Right ventricle myocardium inferior (tissue), 1 donor: ENCODE results near the gene NCBP1. TPM values are rescaled to one million over a fixed set of nuclear protein-coding genes. Genes with fewer than 3 reads are reported as not detected.
"Not testable (repeated sequence)": the region's sequence is repeated elsewhere in the genome, so short reads cannot be mapped to it uniquely, and the experiment has no call there.

Experiments
- ATAC-seq: fragments of 200-7000 bp; cut with Tn5 transposase; one replicate; pipeline ENCODE4 v1.9.1; 2020; ENCODE audit warnings: mild to moderate bottlenecking, moderate library complexity
- DNase-seq: peaks from one replicate; pipeline ENCODE4 v3.0.0; 2021; ENCODE audit errors: missing footprints
- intact Hi-C: fragments of 100-400 bp; cut with DNase I; formaldehyde crosslinking; loops from one replicate; pipeline ENCODE4 v1.11.0; 2022
- total RNA-seq: library from RNA; stranded (reverse); fragmentation: NEBNext Ultra II Directional; extraction: Animal tissue kit (Norgen Biotek cat#: 25700); gene quantifications from one replicate; pipeline ENCODE4 v1.2.1, GENCODE V29; 2021
- donor health status: DM: no; HTN: yes; CAD: no; lungs with severe emphysema.

Gene NCBP1
- total RNA-seq, 1 donor from 2014 or later, result 20.0 TPM

- intact Hi-C loops, result not testable (repeated sequence)
Observed at GRCh38 chr9:97620063-97620462, 13.6 kb upstream of the NCBP1 start.

DNA sequence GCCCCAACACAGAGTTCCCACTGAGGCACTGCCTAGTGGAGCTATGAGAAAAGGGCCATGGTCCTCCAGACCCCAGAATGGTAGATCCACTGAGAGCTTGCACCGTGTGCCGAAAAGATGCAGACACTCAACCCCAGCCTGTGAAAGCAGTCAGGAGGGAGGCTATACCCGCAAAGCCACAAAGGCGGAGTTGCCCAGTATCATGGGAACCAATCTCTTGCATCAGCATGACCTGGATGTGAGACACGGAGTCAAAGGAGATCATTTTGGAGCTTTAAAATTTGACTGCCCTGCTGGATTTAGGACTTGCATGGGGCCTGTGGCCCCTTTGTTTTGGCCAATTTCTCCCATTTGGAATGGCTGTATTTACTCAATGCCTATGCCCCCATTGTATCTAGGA, 11.1 kb upstream of the NCBP1 start:
- ATAC-seq, DNase-seq, intact Hi-C loops: not testable (repeated sequence)

More at GRCh38 chr9:97620063-97620462, 13.6 kb upstream of the NCBP1 start:
- DNase-seq, ATAC-seq: not testable (repeated sequence)

- DNase-seq, result no peak
- ATAC-seq, result peak; percentile 6
- intact Hi-C loops, result no loop called here
Observed at GRCh38 chr9:97623946-97624345, 9.7 kb upstream of the NCBP1 start.

DNA sequence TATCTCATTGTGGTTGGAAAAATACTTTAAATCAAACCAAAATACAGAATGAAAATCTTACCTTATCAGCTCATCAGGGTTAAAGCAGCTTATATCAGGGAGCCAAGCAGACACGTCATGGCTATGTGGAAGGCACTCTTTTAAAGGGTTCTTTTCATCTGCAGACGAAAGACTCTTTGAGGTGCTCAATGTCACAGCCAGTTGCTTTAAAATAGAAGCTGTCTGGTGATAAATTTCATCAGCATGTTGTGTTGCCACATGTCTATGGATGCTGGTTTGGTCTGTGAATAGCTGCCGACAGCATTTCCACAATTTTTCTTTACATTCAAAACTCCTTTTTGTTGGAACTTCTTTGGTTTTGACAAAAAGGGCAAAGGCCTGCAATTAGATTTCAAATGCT, 8.0 kb upstream of the NCBP1 start:
- ATAC-seq, result peak; percentile 42
- intact Hi-C loops, result no loop called here

GRCh38 chr9:97627624-97628023, 6.0 kb upstream of the NCBP1 start:
- intact Hi-C loops, result no loop called here
- no peak for DNase-seq
- ATAC-seq, result no peak

More for the DNA sequence above, 8.0 kb upstream of the NCBP1 start:
- no peak for DNase-seq

GRCh38 chr9:97628668-97629067, 5.0 kb upstream of the NCBP1 start:
- DNase-seq, result no peak

DNA sequence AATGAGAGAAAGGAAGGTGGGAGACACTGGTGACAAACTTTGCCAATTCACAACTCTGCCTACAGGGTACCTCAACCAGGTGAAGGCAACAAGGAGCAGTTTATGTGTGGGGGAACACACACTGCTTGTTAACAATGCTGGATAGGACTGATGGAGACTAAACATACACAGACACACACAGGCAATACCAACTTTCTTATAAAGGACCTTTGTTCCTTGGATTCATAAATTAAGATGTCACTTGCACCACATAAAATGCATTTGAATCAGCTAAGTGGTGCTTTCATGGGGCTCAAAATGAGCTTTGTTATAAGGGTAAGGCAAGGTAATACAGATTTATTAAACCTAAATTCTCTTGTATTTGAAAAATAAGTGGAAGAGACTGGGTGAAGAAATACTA, 4.5 kb upstream of the NCBP1 start:
- ATAC-seq (no peak), DNase-seq (no peak)
- intact Hi-C loops, result no loop called here

More at GRCh38 chr9:97628668-97629067, 5.0 kb upstream of the NCBP1 start:
- ATAC-seq, result no peak
- intact Hi-C loops, result no loop called here

GRCh38 chr9:97630591-97630990, 3.0 kb upstream of the NCBP1 start:
- DNase-seq (no peak), ATAC-seq (no peak)
- intact Hi-C loops, result loop anchor here (5.0 to 10.0 kb wide), 3 partner anchors 292 to 773 kb away; partner anchors contain the start of genes ANP32B and TRMO

GRCh38 chr9:97632248-97632984, 1.2 kb upstream of the NCBP1 start:
- ATAC-seq (peak; percentile 19), DNase-seq (peak; percentile 84)
- intact Hi-C loops, result loop anchor here (2.0 to 10.0 kb wide), 4 partner anchors 34 to 775 kb away; partner anchors contain the start of genes ANP32B and TRMO

GRCh38 chr9:97633859-97634490, 354 bp downstream of the NCBP1 start:
- intact Hi-C loops, result loop anchor here (2.0 to 10.0 kb wide), 4 partner anchors 35 to 777 kb away; partner anchors contain the start of genes ANP32B and TRMO
- no peak for ATAC-seq
- no peak for DNase-seq

DNA sequence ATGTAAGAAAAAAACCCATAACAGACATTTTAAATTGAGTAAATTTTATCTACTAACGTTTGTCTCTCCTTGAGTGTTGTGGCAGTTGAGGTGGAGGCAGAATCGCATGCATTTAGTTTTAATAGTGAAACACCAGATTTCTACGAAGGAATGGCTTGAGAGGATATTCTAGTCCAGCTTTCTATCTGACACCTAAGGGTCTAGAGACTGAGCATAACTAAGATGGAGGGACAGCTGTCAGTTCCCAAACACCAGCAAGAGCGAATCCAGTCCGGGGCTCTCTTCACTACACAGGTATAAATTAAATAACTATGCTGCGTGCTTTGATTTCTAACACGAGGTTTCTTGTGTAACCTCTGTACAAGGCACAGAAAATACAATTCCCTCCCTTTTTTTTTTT, 1.4 kb downstream of the NCBP1 start:
- intact Hi-C loops, result loop anchor here (10.0 kb wide), 1 partner anchor 350 kb away; the partner anchor contains the start of gene ANP32B
- ATAC-seq (no peak), DNase-seq (no peak)

GRCh38 chr9:97636903-97637302, 3.3 kb downstream of the NCBP1 start:
- intact Hi-C loops, result loop anchor here (10.0 kb wide), 1 partner anchor 348 kb away; the partner anchor contains the start of gene ANP32B
- ATAC-seq (no peak), DNase-seq (no peak)

DNA sequence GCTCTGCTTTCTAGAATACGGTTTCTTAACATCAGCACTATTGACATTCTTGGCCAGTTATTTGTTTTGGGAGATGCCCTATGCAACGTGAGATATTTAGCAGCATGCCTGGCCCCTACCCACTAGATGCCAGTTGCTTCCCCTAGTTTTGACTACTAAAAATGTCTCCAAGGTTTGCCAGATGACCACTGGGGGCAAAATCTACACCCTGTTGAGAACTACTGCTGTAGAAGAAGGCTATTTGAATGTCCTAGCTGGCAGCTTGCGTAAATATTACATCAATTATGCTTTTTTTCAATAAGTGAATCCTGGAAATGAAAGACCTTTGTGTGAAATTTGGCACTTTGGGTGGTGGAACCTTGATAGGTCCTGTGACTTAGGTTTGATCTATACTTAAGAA, 5.0 kb downstream of the NCBP1 start:
- intact Hi-C loops, result loop anchor here (10.0 kb wide), 1 partner anchor 346 kb away; the partner anchor contains the start of gene ANP32B
- DNase-seq, result no peak
- no peak for ATAC-seq

- no peak for ATAC-seq
- DNase-seq, result no peak
- intact Hi-C loops, result no loop called here
Observed at GRCh38 chr9:97640325-97640724, 6.7 kb downstream of the NCBP1 start.

GRCh38 chr9:97645720-97646119, 12.1 kb downstream of the NCBP1 start:
- DNase-seq (no peak), ATAC-seq (no peak)
- intact Hi-C loops, result no loop called here

- no peak for DNase-seq
- intact Hi-C loops, result no loop called here
- ATAC-seq, result no peak
Observed at GRCh38 chr9:97647996-97648395, 14.4 kb downstream of the NCBP1 start.

GRCh38 chr9:97651646-97652045, 18.0 kb downstream of the NCBP1 start:
- intact Hi-C loops, result no loop called here
- ATAC-seq (no peak), DNase-seq (no peak)

- DNase-seq (no peak), ATAC-seq (no peak)
- intact Hi-C loops, result no loop called here
Observed at GRCh38 chr9:97658707-97659106, 25.1 kb downstream of the NCBP1 start.

- intact Hi-C loops, result no loop called here
- DNase-seq, result no peak
Observed at GRCh38 chr9:97659771-97660170, 26.1 kb downstream of the NCBP1 start.

DNA sequence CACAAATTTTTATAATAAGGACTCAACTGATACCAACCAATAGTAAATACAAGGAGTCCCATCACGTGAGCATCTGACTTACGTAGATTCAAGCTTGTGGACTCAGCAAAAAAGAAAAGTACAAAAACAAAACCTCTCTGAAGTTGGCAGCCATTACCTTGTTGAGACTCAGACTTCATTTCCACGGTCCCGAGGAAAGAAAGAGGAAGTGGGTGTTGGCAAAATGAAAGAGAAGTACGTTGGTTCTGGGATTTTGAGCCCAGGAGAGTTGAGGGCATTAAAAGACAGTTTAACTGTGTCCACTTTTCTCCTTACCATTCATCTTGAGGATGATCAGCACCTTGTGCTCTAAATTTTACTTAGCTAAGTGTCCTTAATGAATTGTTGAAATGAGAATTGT, 26.7 kb downstream of the NCBP1 start:
- intact Hi-C loops, result no loop called here
- ATAC-seq (peak; percentile 28), DNase-seq (no peak)

More at GRCh38 chr9:97659771-97660170, 26.1 kb downstream of the NCBP1 start:
- ATAC-seq, result no peak
